HUES64 (cell line): ENCODE data around the gene CARD19.
"Not testable (repeated sequence)": the region's sequence is repeated elsewhere in the genome, so short reads cannot be mapped to it uniquely, and the experiment has no call there.

Source experiments
- H3K27ac ChIP-seq: 2 replicates; pipeline ENCODE4 v1.7.0; 2013; ENCODE audit warnings: low read depth, low read length, inconsistent platforms
- H3K27me3 ChIP-seq: 2 replicates; pipeline ENCODE4 v1.6.1; 2013; ENCODE audit warnings: mild to moderate bottlenecking, low read length; ENCODE audit not compliant: insufficient read depth
- H3K36me3 ChIP-seq: 2 replicates; pipeline ENCODE4 v1.6.1; 2013; ENCODE audit warnings: mild to moderate bottlenecking, low read length; ENCODE audit not compliant: insufficient read depth
- H3K4me1 ChIP-seq: 2 replicates; pipeline ENCODE4 v1.6.1; 2013; ENCODE audit warnings: mild to moderate bottlenecking, low read length, moderate library complexity; ENCODE audit not compliant: insufficient read depth
- H3K4me3 ChIP-seq: 2 replicates; pipeline ENCODE4 v1.5.1; 2013; ENCODE audit warnings: mild to moderate bottlenecking, low read length, moderate library complexity
- H3K9ac ChIP-seq: 2 replicates; pipeline ENCODE4 v1.6.1; 2013; ENCODE audit warnings: mild to moderate bottlenecking, low read depth, low read length
- H3K9me3 ChIP-seq: 2 replicates; pipeline ENCODE4 v1.6.1; 2013; ENCODE audit warnings: low read depth, low read length; ENCODE audit not compliant: insufficient read depth
- WGBS: fragments of 150-250, 120-280 bp; methylation state at CpG from one replicate; pipeline ENCODE4 v1.1.7; 2013; ENCODE audit warnings: missing lambda C conversion rate; 5-methylcytosine and 5-hydroxymethylcytosine counted together

Gene CARD19

DNA sequence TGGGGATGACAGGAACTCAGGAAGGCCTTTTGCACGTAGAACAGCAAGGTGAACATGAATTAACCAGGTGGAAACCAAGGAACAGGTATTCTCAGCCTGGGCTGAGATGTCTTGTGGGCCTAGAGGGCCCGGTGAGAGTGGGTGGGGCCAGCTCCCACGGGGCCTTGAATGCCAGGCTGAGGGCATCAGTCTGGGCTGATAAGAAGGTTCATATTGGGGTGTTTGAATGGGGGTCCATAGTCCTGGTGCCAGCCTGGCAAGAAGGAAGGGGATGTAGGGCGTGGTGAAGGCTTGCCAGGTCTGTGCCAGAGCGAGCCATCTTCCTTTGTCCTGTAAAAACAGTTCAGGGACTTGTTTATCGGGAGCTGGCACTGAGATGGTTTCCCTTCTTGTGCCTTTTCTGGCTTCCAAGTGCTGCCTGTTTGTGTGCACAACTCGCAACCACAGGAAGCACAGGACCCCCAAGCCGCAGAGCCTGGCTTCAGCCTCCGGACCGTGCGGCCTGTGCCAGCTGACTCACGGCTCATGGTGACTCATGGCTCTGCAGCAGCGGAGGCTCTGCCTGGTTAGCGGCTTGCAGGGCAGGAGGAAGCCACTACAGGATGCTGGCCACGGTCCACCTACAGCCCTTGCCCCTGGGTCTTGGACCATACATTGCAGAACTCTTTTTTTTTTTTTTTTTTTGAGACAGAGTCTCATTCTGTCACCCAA is 2.4 kb downstream of the CARD19 start:
- Histone ChIP-seq H3K4me3 (no peak overlapping the region), H3K9ac (no peak overlapping the region), H3K36me3 (no peaks in the 10 kb centered on the region), H3K4me1 (0 out of 2 replicates have a peak, but pooled peaks cover 4% of the 10 kb centered on the region), H3K27ac (no peak overlapping the region), H3K9me3 (no peaks in the 10 kb centered on the region), H3K27me3 (peaks cover 9% of the 10 kb centered on the region; the same call in 1 of the 2 replicates)
- 83% methylated on average over 15 of the region's 15 CpGs for WGBS

DNA sequence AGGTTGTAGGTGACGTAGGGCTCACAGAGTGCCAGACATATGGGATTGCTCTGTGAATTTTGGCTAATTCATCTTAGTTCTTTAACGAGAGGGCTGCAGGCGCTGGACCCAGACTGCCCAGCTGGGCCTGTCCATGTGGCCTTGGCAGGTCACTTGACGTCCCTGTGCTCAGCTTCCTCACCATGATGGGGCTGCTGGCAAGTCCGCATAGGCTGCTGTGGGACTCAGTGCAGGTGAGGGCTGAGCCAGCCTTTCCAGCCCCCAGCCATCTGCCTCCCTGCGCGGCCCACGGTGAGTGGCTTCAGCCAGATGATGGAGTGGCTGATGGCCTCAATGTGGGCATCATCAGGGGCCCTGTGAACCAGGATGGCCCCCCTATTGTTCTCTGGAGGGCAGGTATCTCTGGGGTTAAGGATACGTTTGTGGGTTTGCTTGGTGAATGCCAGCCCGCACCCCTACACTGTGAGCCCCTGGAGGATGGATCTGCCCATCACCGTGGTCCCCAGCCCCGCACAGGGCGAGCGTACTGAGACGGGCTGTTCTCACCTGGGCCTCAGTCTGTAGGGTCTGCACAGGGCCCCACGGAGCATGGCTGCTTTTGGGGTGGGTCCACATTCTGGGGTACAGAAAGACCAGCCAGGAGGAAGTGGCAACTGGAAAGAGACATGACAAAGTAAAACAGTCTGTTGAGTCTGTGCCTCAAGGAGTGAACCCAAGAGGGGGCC is 3.7 kb downstream of the CARD19 start:
- H3K9ac ChIP-seq: no peak overlapping the region
- no peak overlapping the region for H3K4me3 ChIP-seq
- H3K9me3 ChIP-seq: no peaks in the 10 kb centered on the region
- no peak overlapping the region for H3K27ac ChIP-seq
- no peaks in the 10 kb centered on the region for H3K36me3 ChIP-seq
- 0 out of 2 replicates have a peak, but pooled peaks cover 4% of the 10 kb centered on the region for H3K4me1 ChIP-seq
- H3K27me3 ChIP-seq: peaks cover 9% of the 10 kb centered on the region; the same call in 1 of the 2 replicates
- 94% methylated on average over 16 of the region's 16 CpGs for WGBS

DNA sequence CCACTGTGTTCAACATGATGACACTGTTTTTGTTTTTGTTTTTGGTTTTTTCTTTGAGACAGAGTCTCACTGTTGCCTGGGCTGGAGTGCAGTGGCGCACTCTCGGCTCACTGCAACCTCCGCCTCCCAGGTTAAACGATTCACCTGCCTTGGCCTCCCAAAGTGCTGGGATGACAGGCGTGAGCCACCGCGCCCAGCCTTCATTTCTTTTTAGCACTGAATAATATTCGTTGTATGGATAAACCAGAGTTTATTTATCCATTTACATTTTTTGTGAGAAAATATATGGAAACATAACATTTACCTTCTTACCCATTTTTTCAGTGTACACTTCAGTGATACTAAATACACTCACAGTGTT is 4.2 kb downstream of the CARD19 start:
- no peaks in the 10 kb centered on the region for H3K9me3 ChIP-seq

DNA sequence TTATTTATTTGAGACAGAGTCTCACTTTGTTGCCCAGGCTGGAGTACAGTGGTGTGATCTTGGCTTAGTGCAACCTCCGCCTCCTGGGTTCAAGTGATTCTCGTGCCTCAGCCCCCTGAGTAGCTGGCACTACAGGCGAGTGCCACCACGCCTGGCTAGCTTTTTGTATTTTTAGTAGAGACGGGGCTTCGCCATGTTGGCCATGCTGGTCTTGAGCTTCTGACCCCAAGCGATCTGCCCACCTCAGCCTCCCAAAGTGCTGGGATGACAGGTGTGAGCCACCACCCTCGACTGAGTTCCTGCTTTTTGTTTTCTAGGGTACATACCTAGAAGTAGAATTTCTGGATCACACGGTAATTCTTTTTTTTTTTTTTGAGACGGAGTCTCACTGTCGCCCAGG is 5.1 kb downstream of the CARD19 start:
- H3K27me3 ChIP-seq, H3K36me3 ChIP-seq, H3K27ac ChIP-seq, H3K9ac ChIP-seq, H3K9me3 ChIP-seq, H3K4me3 ChIP-seq, H3K4me1 ChIP-seq: not testable (repeated sequence)
- WGBS: 95% methylated on average over 11 of the region's 11 CpGs

More for the DNA sequence above, 4.2 kb downstream of the CARD19 start:
- no peak overlapping the region for H3K4me3 ChIP-seq
- no peak overlapping the region for H3K27ac ChIP-seq
- H3K9ac ChIP-seq: no peak overlapping the region
- peaks cover 9% of the 10 kb centered on the region; the same call in 1 of the 2 replicates for H3K27me3 ChIP-seq
- H3K4me1 ChIP-seq: no peaks in the 10 kb centered on the region
- H3K36me3 ChIP-seq: no peaks in the 10 kb centered on the region
- WGBS: 97% methylated on average over 7 of the region's 8 CpGs

DNA sequence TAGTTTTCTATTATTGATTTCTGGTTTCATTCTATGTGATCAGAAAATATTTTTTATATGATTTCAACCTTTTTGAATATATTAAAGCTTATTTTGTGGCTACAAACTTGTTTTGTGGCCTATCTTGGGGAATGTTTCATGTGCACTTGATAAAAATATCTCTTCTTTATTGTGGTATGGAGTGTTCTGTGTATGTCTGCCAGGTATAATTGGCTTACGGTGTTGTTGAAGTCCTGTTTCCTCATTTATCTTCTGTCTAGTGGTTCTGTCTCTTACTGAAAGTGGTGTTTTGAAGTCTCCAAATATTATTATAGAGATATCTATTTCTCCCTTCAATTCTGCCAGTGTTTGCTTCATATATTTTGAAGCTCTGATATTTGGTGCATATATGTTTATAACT is 9.6 kb downstream of the CARD19 start:
- Histone ChIP-seq H3K9ac (no peak overlapping the region), H3K27me3 (no peaks in the 10 kb centered on the region), H3K27ac (no peak overlapping the region), H3K9me3 (no peaks in the 10 kb centered on the region), H3K4me3 (no peak overlapping the region), H3K4me1 (no peaks in the 10 kb centered on the region), H3K36me3 (no peaks in the 10 kb centered on the region)
- 100% methylated on average over 1 of the region's 1 CpG for WGBS

DNA sequence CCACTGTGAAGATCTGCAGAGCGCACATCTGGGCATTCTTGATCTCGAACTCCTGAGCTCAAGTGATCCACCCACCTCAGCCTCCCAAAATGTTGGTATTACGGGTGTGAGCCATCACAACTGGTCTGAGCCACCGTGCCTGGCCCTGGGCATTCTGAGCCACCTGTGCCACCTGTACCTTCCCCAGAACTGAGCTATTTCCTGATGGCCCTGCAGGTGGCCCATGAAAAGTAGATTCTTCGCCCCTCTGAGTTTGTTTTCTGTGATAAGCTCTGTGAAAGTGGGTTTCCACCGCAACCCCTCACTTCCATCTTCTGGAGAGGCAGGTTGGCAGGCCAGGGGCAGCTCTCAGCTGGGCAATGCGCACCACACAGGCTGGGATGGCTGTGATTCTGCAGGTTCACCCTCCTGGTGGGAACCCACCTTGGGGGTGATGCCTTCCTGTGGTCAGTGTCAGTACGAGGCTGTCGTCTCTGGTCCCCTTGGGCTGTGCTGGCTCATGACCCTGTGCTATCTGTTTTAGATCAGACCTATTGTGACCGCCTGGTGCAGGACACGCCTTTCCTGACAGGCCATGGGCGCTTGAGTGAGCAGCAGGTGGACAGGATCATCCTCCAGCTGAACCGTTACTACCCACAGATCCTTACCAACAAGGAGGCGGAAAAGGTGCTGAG is 11.3 kb downstream of the CARD19 start:
- Histone ChIP-seq H3K4me1 (no peaks in the 10 kb centered on the region), H3K36me3 (no peaks in the 10 kb centered on the region), H3K9me3 (no peaks in the 10 kb centered on the region), H3K27ac (no peak overlapping the region), H3K4me3 (no peak overlapping the region), H3K9ac (no peak overlapping the region), H3K27me3 (no peaks in the 10 kb centered on the region)
- WGBS: 92% methylated on average over 14 of the region's 14 CpGs

DNA sequence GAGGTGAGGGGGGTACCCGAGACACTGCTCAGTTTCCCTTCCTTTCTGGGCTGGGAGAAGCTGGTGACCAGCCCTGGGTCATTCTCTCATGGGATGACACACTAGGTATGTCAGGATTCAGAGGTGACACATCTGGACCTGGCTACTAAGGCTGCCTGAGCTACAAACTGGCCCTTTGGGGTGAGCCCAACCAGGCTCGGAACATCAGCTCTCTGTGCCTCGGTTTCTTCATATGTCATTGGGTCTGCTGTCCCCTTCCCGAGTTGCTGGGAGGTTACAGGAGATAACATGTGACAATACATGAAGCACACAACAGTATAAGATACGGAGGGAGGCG is 11.8 kb downstream of the CARD19 start:
- Histone ChIP-seq H3K9ac (no peak overlapping the region), H3K27me3 (no peaks in the 10 kb centered on the region), H3K9me3 (no peaks in the 10 kb centered on the region), H3K4me3 (no peak overlapping the region), H3K36me3 (no peaks in the 10 kb centered on the region), H3K27ac (no peak overlapping the region), H3K4me1 (no peaks in the 10 kb centered on the region)
- 92% methylated on average over 6 of the region's 6 CpGs for WGBS

DNA sequence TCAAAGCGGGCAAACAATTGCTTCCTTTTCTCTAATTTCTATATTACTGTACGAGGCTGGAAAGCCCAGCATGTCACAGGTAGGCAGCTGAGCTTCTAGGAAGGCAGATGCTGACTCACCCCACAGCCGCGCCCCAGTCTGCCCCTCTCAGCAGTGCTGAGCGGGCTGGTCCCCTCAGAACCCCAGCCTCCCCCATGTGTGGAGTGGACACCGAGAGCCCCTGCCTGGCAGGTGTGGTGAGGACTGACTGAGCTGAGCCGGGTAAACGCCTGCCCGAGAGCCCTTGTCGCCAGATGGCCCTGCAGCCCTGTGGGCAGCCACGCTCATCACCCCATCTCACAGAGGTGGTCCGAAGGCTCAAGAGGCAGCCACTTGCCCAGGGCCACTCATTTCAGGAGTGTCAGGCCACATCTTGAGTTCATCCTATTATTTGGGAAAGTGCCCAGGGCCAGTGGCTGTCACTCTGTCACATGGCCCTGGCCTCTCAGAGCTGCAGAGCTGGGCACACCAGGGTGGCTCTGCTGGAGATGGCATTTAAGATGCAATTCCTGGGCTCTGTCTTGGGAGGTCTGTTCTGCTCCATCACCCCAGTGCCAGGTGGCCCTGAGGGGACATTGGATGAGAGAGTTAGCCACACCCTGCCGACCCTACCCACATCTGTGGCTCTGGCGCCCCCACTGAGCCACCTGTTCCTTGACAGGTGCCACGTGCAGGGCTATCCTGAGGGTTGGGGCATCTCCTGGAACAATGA is 12.4 kb downstream of the CARD19 start:
- Histone ChIP-seq H3K27ac (no peak overlapping the region), H3K9ac (no peak overlapping the region), H3K27me3 (no peaks in the 10 kb centered on the region), H3K9me3 (no peaks in the 10 kb centered on the region), H3K4me3 (no peak overlapping the region), H3K36me3 (no peaks in the 10 kb centered on the region), H3K4me1 (no peaks in the 10 kb centered on the region)
- 90% methylated on average over 15 of the region's 15 CpGs for WGBS

DNA sequence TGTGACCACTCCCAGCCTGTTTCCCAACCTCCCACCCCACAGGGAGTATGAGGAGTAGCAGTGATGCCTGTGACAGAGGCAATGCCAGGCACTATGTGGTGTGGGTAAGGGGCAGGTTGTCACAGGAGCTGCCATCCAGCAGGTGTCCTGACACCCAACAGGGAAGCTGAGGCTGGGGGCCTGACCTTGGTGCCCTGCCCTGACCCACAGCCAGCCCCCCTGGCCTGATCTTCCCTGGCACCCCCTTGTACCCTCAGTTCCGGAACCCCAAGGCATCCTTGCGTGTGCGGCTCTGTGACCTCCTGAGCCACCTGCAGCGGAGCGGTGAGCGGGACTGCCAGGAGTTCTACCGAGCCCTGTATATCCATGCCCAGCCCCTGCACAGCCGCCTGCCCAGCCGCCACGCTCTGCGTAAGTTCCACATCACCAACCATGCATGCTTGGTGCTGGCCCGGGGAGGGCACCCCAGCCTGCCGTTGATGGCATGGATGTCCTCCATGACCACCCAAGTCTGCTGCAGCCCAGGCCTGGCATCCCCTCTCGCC is 14.4 kb downstream of the CARD19 start:
- H3K4me1 ChIP-seq: no peaks in the 10 kb centered on the region
- no peak overlapping the region for H3K9ac ChIP-seq
- no peaks in the 10 kb centered on the region for H3K36me3 ChIP-seq
- H3K27me3 ChIP-seq: no peaks in the 10 kb centered on the region
- H3K9me3 ChIP-seq: no peaks in the 10 kb centered on the region
- 97% methylated on average over 14 of the region's 14 CpGs for WGBS
- H3K27ac ChIP-seq: no peak overlapping the region
- no peak overlapping the region for H3K4me3 ChIP-seq

DNA sequence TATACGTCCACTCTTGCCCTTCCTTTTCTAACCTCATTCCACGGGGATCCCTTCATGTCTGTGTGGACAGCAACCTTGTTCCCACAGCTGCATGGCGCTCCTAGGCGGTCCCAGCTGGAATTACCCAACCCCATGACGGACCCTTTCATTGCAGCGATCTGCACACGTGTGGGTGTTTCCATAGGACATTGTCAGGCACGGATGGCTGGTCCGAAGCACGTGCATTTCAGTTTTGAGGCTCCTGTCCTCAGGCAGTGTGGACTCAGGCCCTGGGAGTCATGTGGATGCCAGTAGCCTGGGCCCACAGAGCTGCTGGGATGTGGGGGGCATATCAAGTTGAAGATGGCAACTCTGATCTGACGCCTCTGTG is 15.0 kb downstream of the CARD19 start:
- Histone ChIP-seq H3K27ac (no peak overlapping the region), H3K9ac (no peak overlapping the region), H3K9me3 (no peaks in the 10 kb centered on the region), H3K27me3 (no peaks in the 10 kb centered on the region), H3K36me3 (no peaks in the 10 kb centered on the region), H3K4me3 (no peak overlapping the region), H3K4me1 (0 out of 2 replicates have a peak, but pooled peaks cover under 1% of the 10 kb centered on the region)
- WGBS: 94% methylated on average over 11 of the region's 11 CpGs
